Neural cell (in vitro differentiated cells): ENCODE data around the gene SLC6A16.

Source experiments
- CTCF ChIP-seq: fragments of 450-650 bp; IDR thresholded peaks from 2 replicates; pipeline ENCODE4 v1.5.1; 2014; ENCODE audit warnings: antibody characterized with exemption, mild to moderate bottlenecking, moderate library complexity; ENCODE audit not compliant: poor library complexity, severe bottlenecking
- EP300 ChIP-seq: fragments of 450-650 bp; conservative IDR thresholded peaks from 2 replicates; pipeline ENCODE4 v1.6.1; 2014; ENCODE audit warnings: antibody characterized with exemption, mild to moderate bottlenecking, moderate library complexity; ENCODE audit not compliant: poor library complexity, severe bottlenecking
- EZH2 ChIP-seq: fragments of 200-600, 300-800 bp; shearing (Covaris generic), sonication (generic); IDR thresholded peaks from 2 replicates; pipeline ENCODE4 v1.6.1; 2014; ENCODE audit warnings: antibody characterized with exemption, low read length, borderline replicate concordance, mild to moderate bottlenecking; ENCODE audit not compliant: insufficient read depth, poor library complexity, severe bottlenecking
- MXI1 ChIP-seq: fragments of 450-650 bp; conservative IDR thresholded peaks from 2 replicates; pipeline ENCODE4 v1.6.1; 2014; ENCODE audit warnings: antibody characterized with exemption, mild to moderate bottlenecking; ENCODE audit not compliant: poor library complexity, severe bottlenecking
- POLR2AphosphoS5 ChIP-seq: IDR thresholded peaks from 2 replicates; pipeline ENCODE4 v1.6.1; 2012
- RAD21 ChIP-seq: fragments of 450-650 bp; conservative IDR thresholded peaks from 2 replicates; pipeline ENCODE4 v1.6.1; 2014; ENCODE audit warnings: antibody characterized with exemption, mild to moderate bottlenecking, moderate library complexity
- SMC3 ChIP-seq: fragments of 450-650 bp; conservative IDR thresholded peaks from 2 replicates; pipeline ENCODE4 v1.6.1; 2014; ENCODE audit warnings: antibody characterized with exemption, mild to moderate bottlenecking, moderate library complexity; ENCODE audit not compliant: poor library complexity
- TAF1 ChIP-seq: IDR thresholded peaks from 2 replicates; pipeline ENCODE4 v1.6.1; 2012; ENCODE audit warnings: low read depth
- TF ChIP-seq, protein P1 (sequence below): IDR thresholded peaks from 2 replicates; pipeline ENCODE4 v1.6.1; 2012; ENCODE audit warnings: borderline replicate concordance

DNA sequence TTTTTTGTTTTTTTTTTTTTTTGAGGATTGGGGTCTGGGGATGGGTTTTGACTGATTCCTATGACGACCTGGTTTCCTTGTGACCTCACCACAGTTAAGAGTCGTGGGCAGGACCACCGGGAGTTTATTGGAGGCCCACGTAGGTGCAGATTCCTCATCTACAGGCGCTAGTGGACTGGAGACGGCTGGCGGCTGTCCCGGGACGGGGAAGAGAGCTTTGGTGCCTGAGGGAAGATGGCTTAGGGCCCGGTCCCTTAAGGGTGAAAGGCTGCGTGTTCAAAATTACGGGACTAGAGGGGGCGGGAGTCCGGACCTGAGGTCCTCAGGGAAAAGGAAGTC, 37.9 kb upstream of the SLC6A16 start:
- no peak for TF ChIP-seq MXI1
- no peak for TF ChIP-seq POLR2AphosphoS5
- no peak for TF ChIP-seq CTCF
- TF ChIP-seq, protein P1, sequence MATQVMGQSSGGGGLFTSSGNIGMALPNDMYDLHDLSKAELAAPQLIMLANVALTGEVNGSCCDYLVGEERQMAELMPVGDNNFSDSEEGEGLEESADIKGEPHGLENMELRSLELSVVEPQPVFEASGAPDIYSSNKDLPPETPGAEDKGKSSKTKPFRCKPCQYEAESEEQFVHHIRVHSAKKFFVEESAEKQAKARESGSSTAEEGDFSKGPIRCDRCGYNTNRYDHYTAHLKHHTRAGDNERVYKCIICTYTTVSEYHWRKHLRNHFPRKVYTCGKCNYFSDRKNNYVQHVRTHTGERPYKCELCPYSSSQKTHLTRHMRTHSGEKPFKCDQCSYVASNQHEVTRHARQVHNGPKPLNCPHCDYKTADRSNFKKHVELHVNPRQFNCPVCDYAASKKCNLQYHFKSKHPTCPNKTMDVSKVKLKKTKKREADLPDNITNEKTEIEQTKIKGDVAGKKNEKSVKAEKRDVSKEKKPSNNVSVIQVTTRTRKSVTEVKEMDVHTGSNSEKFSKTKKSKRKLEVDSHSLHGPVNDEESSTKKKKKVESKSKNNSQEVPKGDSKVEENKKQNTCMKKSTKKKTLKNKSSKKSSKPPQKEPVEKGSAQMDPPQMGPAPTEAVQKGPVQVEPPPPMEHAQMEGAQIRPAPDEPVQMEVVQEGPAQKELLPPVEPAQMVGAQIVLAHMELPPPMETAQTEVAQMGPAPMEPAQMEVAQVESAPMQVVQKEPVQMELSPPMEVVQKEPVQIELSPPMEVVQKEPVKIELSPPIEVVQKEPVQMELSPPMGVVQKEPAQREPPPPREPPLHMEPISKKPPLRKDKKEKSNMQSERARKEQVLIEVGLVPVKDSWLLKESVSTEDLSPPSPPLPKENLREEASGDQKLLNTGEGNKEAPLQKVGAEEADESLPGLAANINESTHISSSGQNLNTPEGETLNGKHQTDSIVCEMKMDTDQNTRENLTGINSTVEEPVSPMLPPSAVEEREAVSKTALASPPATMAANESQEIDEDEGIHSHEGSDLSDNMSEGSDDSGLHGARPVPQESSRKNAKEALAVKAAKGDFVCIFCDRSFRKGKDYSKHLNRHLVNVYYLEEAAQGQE: no peak
- no peak for TF ChIP-seq EZH2
- TF ChIP-seq TAF1: no peak
- TF ChIP-seq RAD21: no peak
- no peak for TF ChIP-seq SMC3
- TF ChIP-seq EP300: no peak
